MCF 10A (cell line): ENCODE results near the gene ABCA12. TPM values are rescaled to one million over a fixed set of nuclear protein-coding genes. Genes with fewer than 3 reads are reported as not detected.

Source experiments
- BruUV-seq: library from RNA; stranded (reverse); fragments of 400-500 nt; replicated peaks from 2 replicates; lab custom pipeline; 2021; lab: Mats Ljungman, UMichigan
- CTCF ChIA-PET: fragments of 300-600 bp; sonication (Branson Sonifier 250); formaldehyde crosslinking; extraction: SDS; loops from one replicate; lab custom pipeline; 2021; ENCODE audit warnings: antibody characterized with exemption, inconsistent platforms; lab: Yijun Ruan, JAX
- POLR2A ChIA-PET: fragments of 300-600, 350-650 bp; sonication (Branson Sonifier 250); formaldehyde crosslinking; extraction: SDS; loops from one replicate; lab custom pipeline; 2020; ENCODE audit warnings: antibody characterized with exemption, inconsistent platforms; lab: Yijun Ruan, JAX
- DNase-seq: peaks from one replicate; pipeline ENCODE4 v3.0.0-alpha.2; 2018; ENCODE audit not compliant: unreplicated experiment
- H3K27ac Mint-ChIP-seq: one replicate; pipeline ENCODE4 v1.8.0; 2022; ENCODE audit warnings: mild to moderate bottlenecking, low read depth, mixed read lengths; ENCODE audit not compliant: unreplicated experiment
- H3K27me3 Mint-ChIP-seq: one replicate; pipeline ENCODE4 v1.8.0; 2022; ENCODE audit warnings: mixed read lengths; ENCODE audit not compliant: insufficient read depth, unreplicated experiment
- H3K36me3 Mint-ChIP-seq: one replicate; pipeline ENCODE4 v1.8.0; 2022; ENCODE audit warnings: mild to moderate bottlenecking, moderate library complexity, mixed read lengths; ENCODE audit not compliant: insufficient read depth, unreplicated experiment
- H3K4me1 Mint-ChIP-seq: one replicate; pipeline ENCODE4 v1.8.0; 2022; ENCODE audit warnings: mixed read lengths; ENCODE audit not compliant: insufficient read depth, unreplicated experiment
- H3K4me3 Mint-ChIP-seq: one replicate; pipeline ENCODE4 v1.8.0; 2022; ENCODE audit warnings: mild to moderate bottlenecking, moderate library complexity, mixed read lengths; ENCODE audit not compliant: unreplicated experiment
- H3K9me3 Mint-ChIP-seq: one replicate; pipeline ENCODE4 v1.8.0; 2022; ENCODE audit warnings: mixed read lengths; ENCODE audit not compliant: unreplicated experiment
- CTCF ChIP-seq: fragments of 200-600 bp; IDR thresholded peaks from one replicate; pipeline ENCODE4 v1.8.0; 2022; ENCODE audit warnings: antibody characterized with exemption, mild to moderate bottlenecking; ENCODE audit not compliant: unreplicated experiment
- intact Hi-C: fragments of 100-400 bp; cut with micrococcal nuclease; formaldehyde crosslinking; loops from 2 replicates; pipeline ENCODE4 v1.14.1; 2022
- total RNA-seq: library from RNA; stranded (reverse); gene quantifications from 2 replicates; pipeline ENCODE4 v1.2.3, GENCODE V29; 2022

ABCA12 gene
- total RNA-seq, 1 experiment from 2014 or later: 37.8 TPM

GRCh38 chr2:215149060-215149459 is 10.6 kb upstream of the ABCA12 start:
- ChIA-PET CTCF (interaction anchor here (0.6 to 1.3 kb wide), 2 partner anchors 11 to 183 kb away, joined by 3 read pairs; no protein-coding TSS in a partner anchor), POLR2A (no interaction called here)
- BruUV-seq: no TSS peak
- no peak overlapping the region for H3K27ac Mint-ChIP-seq
- intact Hi-C loops: no loop called here
- no peak for TF ChIP-seq CTCF
- H3K36me3 Mint-ChIP-seq: no peaks in the 10 kb centered on the region
- DNase-seq: no peak
- no peaks in the 10 kb centered on the region for H3K27me3 Mint-ChIP-seq
- no peak overlapping the region for H3K4me3 Mint-ChIP-seq
- H3K4me1 Mint-ChIP-seq: peaks cover 8% of the 10 kb centered on the region
- no peaks in the 10 kb centered on the region for H3K9me3 Mint-ChIP-seq

- no TSS peak for BruUV-seq
- no peaks in the 10 kb centered on the region for H3K27me3 Mint-ChIP-seq
- intact Hi-C loops: no loop called here
- no peak overlapping the region for H3K4me3 Mint-ChIP-seq
- no peaks in the 10 kb centered on the region for H3K9me3 Mint-ChIP-seq
- ChIA-PET POLR2A (interaction anchor here (0.6 to 1.6 kb wide), 6 partner anchors 9 to 115 kb away, joined by 3 to 6 read pairs (median 4); no protein-coding TSS in a partner anchor), CTCF (interaction anchor here (0.5 kb wide), 1 partner anchor 44 kb away, joined by 3 read pairs; no protein-coding TSS in a partner anchor)
- peak; percentile 24 for DNase-seq
- peaks cover 14% of the 10 kb centered on the region for H3K4me1 Mint-ChIP-seq
- TF ChIP-seq CTCF: no peak
- H3K36me3 Mint-ChIP-seq: no peaks in the 10 kb centered on the region
- H3K27ac Mint-ChIP-seq: no peak overlapping the region
Observed at GRCh38 chr2:215145611-215146010, 7.2 kb upstream of the ABCA12 start.

- DNase-seq: no peak
Observed at GRCh38 chr2:215144106-215144875, 5.9 kb upstream of the ABCA12 start.

More at GRCh38 chr2:215144106-215144875, 5.9 kb upstream of the ABCA12 start:
- no TSS peak for BruUV-seq
- H3K9me3 Mint-ChIP-seq: no peaks in the 10 kb centered on the region
- POLR2A ChIA-PET: interaction anchor here (1.0 to 1.1 kb wide), 2 partner anchors 41 to 44 kb away, joined by 4 to 6 read pairs; no protein-coding TSS in a partner anchor
- intact Hi-C loops: no loop called here
- no peak for TF ChIP-seq CTCF
- peaks cover 21% of the 10 kb centered on the region for H3K4me1 Mint-ChIP-seq
- H3K4me3 Mint-ChIP-seq: no peak overlapping the region
- H3K36me3 Mint-ChIP-seq: no peaks in the 10 kb centered on the region
- CTCF ChIA-PET: interaction anchor here (0.7 kb wide), 1 partner anchor 1889 kb away, joined by 3 read pairs; no protein-coding TSS in a partner anchor
- no peaks in the 10 kb centered on the region for H3K27me3 Mint-ChIP-seq
- no peak overlapping the region for H3K27ac Mint-ChIP-seq
